GM10266 (cell line): ENCODE measurements around the gene SPON1.
"Not testable (repeated sequence)": the region's sequence is repeated elsewhere in the genome, so short reads cannot be mapped to it uniquely, and the experiment has no call there.

ENCODE experiments used
- DNase-seq: peaks from one replicate; pipeline ENCODE4 v3.0.0; 2012; ENCODE audit errors: extremely low spot score
- CTCF ChIP-seq: IDR thresholded peaks from 2 replicates; pipeline ENCODE4 v1.5.1; 2012; ENCODE audit warnings: mild to moderate bottlenecking, low read depth; ENCODE audit not compliant: control insufficient read depth, insufficient read depth; ENCODE audit errors: missing control alignments

The SPON1 gene

DNA sequence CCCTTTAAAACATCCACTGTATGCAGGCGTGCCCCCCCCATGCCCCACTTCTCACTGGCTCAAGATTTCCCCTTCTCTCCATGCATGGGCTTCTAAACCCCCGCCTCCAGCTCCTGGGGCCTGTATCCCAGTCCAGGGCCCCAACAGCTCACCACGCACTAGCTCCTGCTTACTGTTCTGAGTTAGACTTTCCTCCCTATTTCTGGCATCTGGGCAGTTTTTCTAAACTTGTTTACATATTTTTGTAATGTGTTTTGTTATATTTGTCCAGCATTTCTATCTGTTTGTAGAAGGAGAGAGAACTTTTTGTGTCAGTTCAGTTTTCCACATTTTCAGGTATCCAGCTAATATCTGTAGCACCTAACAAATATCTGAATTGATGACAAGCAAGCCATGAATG is 178.5 kb downstream of the SPON1 start:
- no peak for DNase-seq
- no peak for TF ChIP-seq CTCF

GRCh38 chr11:14141676-14142075 is 179.2 kb downstream of the SPON1 start:
- no peak for TF ChIP-seq CTCF
- no peak for DNase-seq

GRCh38 chr11:14144934-14145333 is 182.4 kb downstream of the SPON1 start:
- DNase-seq: no peak
- no peak for TF ChIP-seq CTCF

DNA sequence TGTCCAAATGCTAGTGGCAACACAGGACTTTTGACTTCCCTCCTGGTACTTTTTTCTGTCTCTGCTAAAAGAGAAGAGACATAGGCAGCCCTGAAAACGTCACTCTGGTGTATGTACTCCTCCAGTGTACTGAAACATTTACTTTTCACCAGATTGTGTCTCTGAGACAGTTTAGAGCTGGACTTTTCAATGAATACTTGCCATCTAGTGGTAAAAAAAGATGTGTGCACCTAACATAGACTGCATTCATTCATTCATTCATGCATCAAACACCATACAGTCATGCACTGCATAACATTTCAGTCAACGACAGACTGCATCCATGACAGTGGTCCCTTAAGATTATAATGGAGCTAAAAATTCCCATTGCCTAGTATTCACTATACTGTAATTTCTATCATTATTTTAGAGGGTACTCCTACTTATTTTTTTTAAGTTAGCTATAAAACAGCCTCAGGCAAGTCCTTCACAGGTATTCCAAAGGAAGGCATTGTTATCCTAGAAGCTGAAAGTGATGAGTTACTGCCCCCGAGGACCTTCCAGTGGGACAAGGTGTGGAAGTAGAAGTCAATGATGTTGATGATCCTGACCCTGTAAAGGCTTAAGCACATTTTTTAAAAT is 186.2 kb downstream of the SPON1 start:
- TF ChIP-seq CTCF: peak; percentile 44
- DNase-seq: peak; percentile 13

DNA sequence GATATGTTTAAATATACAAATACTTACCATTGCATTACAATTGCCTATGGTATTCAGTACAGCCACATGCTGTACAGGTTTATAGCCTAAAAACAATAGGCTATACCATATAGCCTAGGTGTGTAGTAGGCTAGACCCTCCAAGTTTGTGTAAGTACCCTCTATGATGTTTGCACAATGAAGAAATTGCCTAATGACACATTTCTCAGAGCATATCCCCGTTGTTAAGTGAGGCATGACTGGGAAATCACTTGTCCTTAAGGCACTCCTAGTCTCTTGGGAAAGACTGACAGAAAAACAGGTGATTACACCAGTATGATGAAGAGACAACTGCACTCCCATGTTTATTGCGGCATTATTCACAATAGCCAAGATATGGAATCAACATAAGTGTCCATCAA is 187.2 kb downstream of the SPON1 start:
- DNase-seq: no peak

DNA sequence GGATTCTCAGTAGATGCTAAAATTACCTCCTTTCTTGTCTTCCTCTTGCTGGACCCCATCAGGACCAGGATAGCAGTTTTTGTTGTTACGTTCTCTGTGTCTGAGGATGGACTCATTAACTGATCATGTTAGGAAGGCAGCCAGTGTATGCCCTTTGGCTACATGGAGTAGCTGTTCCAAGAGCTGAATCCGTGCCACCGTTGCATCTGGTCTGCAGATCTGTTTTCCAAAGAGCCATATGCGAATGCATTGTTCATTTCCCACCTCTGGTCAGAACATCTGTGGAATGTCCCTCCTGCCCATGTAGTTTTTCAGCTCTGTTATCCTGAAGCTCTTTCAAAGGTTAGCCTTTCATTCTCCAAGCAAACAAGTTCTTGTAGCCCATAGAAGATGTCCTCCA is 188.4 kb downstream of the SPON1 start:
- no peak for DNase-seq
- no peak for TF ChIP-seq CTCF

More for the DNA sequence above, 187.2 kb downstream of the SPON1 start:
- no peak for TF ChIP-seq CTCF

DNA sequence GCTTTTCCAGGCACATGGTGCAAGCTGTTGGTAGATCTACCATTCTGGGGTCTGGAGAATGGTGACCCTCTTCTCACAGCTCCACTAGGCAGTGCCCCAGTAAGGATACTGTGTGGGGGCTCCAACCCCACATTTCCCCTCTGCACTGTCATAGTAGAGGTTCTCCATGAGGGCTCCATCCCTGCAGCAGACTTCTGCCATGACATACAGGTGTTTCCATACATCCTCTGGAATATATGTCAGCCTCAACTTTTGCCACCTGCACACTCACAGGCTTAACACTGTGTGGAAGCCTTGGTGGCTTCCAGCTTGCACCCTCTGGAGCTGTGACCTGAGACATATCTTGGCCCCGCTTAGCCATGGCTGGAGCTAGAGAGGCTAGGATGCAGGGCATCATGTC is 191.6 kb downstream of the SPON1 start:
- not testable (repeated sequence) for DNase-seq

GRCh38 chr11:14158393-14158792 is 195.9 kb downstream of the SPON1 start:
- TF ChIP-seq CTCF: no peak
- DNase-seq: no peak
